HT1080 (cell line): ENCODE measurements around the gene CHDH. TPM values are rescaled to one million over a fixed set of nuclear protein-coding genes. Genes with fewer than 3 reads are reported as not detected.

Experiments used
- DNase-seq: peaks from one replicate; pipeline ENCODE4 v3.0.0-alpha.2; 2015; ENCODE audit warnings: low read depth
- polyA plus RNA-seq, 2 experiments: library from polyadenylated mRNA; depleted of rRNA; stranded (reverse); fragments of >200 nt; gene quantifications; 2 replicates each; pipeline ENCODE4 v1.2.3, GENCODE V29; 2015
- total RNA-seq: library from RNA; depleted of rRNA; stranded (reverse); fragments of >200 nt; shearing (Covaris generic); gene quantifications from 2 replicates; pipeline ENCODE4 v1.2.3, GENCODE V29; 2014; rRNA removed

Gene CHDH
- not detected in 2 replicates for total RNA-seq
- not detected in 2 replicates for polyA plus RNA-seq (2015; cell fraction: cytosol; rRNA removed)
- not detected in 2 replicates for polyA plus RNA-seq (2015; cell fraction: nucleus; rRNA removed)

- DNase-seq, result no peak
Measured at GRCh38 chr3:53846134-53846850, at the start of gene CHDH, which contains the start of gene IL17RB. Gene CHDH (minus strand): TSS chr3:53846419. CDS start chr3:53824008, 22,411 bp downstream. Gene IL17RB (plus strand): TSS chr3:53846568. CDS start chr3:53846589, 21 bp downstream.

DNA sequence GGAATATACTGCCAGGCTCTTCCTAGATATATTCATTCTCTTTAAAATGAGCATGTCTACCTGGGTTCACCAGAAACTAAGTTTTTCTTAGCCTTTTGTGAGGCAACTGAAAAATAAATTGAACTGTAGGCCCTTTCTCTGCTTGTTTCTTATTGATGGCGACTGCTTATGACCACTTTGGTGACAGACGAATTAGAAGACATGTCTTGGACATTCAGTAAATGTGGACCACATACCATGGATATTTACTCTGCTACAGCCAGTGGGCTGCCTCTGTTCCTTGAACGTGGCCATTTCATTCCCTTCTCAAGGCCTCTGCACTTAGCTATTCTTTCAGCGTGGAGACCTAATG lies 46.0 kb upstream of the CHDH start:
- DNase-seq, result no peak

GRCh38 chr3:53891497-53892285 lies 45.5 kb upstream of the CHDH start, which contains the start of gene SELENOK:
Gene SELENOK (minus strand): TSS chr3:53891859.
- peak; percentile 99 for DNase-seq

DNA sequence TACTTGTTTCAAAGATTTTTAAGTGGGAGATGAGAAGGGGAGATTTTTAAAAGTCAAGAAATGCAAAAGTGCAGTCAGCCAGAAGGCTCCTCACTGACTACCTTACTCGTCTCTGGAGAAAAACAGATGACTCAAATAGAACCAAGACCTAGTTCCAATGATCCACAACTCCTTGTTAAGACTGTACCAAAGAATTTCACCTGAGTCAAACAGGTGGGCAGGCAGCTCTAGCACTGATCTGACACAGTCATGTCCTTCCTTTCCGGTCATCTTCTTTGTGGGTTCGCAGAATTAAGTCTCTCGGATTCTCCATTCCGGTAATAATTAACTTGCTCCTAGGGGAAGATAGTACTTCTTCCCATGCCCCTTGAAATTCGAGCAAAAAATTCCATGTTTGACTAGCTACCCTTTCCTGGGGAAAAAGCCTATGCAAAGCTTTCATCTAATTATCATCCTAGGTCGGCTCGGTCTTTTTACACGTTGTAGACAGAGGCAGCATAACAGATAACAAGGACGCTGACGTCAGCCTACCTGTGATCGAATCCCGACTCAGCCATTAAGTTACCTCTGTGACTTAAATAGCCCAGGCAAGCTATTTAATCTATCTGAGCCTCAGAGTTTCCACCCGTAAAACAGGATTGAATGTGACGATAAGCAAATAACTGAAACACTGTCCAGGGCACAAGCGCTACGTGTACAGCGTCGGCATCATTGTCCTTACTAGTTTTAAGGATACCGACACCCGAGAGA lies 44.7 kb upstream of the CHDH start:
- DNase-seq, result no peak

GRCh38 chr3:53888232-53888631 lies 42.0 kb upstream of the CHDH start:
- DNase-seq, result no peak

DNA sequence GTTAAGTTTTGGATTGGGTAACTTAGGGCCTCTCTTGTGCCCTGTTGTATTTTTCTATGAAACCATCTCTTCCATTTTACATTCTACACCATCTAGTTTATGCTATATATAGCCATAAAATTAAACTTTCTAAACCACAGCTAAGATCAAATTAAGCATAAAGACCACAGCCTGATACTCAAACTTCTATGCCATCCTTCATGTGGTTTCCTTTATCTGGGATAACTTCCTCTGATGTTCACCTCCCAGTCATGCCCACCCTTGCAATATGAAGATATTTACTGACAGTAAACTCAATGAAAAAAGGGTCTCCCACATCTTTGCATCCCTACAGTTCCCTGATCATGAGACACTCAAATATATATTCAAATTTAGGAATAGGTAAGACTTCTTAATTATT lies 41.2 kb upstream of the CHDH start:
- no peak for DNase-seq

GRCh38 chr3:53885239-53885638 lies 39.0 kb upstream of the CHDH start:
- no peak for DNase-seq

DNA sequence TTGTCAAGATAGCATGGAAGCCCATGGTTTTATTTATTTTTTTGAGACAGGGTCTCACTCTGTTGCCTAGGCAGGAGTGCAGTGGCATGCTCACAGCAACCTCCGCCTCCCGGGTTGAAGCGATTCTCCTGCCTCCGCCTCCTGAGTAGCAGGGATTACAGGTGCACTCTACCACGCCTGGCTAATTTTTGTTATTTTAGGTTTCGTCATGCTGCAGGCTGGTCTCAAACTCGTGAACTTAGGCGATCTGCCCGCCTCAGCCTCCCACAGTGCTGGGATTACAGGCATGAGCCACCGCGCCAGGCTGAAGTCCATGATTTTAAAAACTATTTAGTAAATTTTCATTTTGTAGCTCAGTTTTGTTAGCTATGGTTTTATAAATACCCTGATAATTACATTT lies 38.4 kb upstream of the CHDH start:
- DNase-seq, result no peak

GRCh38 chr3:53883008-53883407 lies 36.8 kb upstream of the CHDH start:
- no peak for DNase-seq

GRCh38 chr3:53881691-53882593 lies 35.7 kb upstream of the CHDH start, which contains the start of gene ACTR8:
Gene ACTR8 (minus strand): TSS chr3:53882152. CDS start chr3:53882101, 51 bp downstream.
- DNase-seq, result peak; percentile 71

- DNase-seq, result no peak
Measured at GRCh38 chr3:53880396-53881345, 34.5 kb upstream of the CHDH start.

DNA sequence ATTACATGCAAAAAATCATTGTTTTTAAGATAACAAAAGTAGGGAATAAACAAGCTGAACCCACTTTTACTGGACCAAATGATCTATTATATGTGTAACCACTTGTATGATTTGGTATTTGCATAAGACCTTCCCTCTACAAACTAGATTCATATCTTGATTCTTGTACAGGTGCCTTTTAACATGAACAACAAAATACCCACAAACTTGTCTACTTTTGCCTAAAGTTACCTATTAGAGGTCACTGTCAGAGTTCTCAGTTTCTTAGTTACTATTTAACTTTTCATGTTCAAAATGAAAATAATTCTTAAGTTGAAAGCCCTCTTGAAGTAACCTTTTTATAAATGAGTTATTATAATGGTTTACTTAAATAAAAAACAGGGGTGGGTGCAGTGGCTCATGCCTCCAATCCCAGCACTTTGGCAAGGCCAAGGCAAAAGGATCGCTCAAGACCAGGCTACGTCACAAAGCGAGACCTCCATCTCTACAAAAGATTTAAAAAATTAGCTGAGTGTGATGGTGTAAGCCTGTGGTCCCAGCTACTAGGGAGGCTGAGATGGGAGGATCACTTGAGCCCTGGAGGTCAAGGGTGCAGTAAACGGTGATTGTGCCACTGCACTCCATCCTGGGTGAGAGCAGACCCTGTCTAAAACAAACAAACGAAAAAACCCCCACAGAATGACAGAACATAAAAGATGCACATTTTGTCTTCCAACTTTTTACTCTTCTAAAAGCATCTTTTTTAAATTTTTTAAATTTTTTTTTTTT lies 19.7 kb upstream of the CHDH start:
- no peak for DNase-seq

- DNase-seq, result no peak
Measured at GRCh38 chr3:53863145-53863544, 16.9 kb upstream of the CHDH start.

- DNase-seq, result no peak
Measured at GRCh38 chr3:53862241-53862640, 16.0 kb upstream of the CHDH start.

DNA sequence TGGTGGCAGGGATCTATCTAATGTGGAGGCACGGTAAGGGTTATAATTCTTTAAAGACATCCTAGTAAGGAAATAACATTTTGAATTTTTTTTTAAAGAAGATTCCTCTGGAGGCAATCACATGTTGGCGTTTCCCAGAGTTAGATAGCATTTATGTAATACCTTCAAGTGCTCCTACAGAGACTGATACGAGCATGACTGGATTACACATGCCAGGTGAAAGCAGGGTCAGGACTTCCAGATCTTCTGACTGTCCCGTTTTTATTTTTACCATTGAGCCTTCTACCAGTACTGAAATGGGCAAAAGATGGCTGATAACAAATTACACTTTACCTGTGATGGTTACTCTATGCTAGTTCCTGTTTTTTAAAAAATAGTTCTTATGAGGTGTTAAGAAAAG lies 14.0 kb upstream of the CHDH start:
- DNase-seq, result no peak

- no peak for DNase-seq
Measured at GRCh38 chr3:53859178-53859577, 13.0 kb upstream of the CHDH start.

DNA sequence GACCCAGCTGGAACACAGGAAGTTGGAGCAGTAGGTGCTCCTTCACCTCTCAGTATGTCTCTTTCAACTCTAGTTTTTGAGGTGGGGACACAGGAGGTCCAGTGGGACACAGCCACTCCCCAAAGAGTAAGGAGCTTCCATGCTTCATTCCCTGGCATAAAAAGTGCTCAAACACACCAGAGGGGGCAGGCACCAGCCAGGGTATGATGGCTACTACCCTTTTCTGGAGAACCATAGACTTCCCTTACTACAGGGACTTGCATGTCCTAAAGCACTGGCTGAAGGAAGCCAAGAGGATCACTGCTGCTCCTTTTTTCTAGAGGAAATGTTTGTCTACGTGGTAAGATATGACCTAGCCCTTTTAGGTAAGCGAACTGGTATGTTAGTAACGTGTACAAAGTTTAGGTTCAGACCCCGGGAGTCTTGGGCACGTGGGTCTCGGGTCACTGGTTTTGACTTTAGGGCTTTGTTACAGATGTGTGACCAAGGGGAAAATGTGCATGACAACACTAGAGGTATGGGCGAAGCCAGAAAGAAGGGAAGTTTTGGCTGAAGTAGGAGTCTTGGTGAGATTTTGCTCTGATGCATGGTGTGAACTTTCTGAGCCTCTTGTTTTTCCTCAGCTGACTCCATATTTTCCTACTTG lies 12.0 kb upstream of the CHDH start:
- no peak for DNase-seq

GRCh38 chr3:53856964-53857363 lies 10.7 kb upstream of the CHDH start:
- no peak for DNase-seq
